ENCODE measurements around the gene CDK14.

DNA sequence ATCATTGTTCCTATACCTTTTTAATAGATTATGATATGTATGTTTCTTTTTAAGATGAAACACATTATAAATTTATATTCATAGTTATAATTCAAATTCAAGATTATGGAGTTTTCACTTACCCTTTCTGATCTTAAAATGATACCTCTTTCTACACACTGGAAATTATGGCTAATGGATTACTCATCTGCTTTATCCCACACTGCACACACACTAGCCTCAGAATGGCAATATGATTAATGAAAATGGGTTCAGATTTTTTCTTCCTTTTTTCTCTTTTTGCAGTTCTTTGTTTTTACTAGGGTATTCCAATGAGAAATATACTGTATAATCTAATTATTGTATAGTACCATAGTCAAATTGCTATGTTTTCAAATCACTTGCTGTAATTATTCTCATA is 585.8 kb downstream of the CDK14 start:
- TF ChIP-seq, protein P1, sequence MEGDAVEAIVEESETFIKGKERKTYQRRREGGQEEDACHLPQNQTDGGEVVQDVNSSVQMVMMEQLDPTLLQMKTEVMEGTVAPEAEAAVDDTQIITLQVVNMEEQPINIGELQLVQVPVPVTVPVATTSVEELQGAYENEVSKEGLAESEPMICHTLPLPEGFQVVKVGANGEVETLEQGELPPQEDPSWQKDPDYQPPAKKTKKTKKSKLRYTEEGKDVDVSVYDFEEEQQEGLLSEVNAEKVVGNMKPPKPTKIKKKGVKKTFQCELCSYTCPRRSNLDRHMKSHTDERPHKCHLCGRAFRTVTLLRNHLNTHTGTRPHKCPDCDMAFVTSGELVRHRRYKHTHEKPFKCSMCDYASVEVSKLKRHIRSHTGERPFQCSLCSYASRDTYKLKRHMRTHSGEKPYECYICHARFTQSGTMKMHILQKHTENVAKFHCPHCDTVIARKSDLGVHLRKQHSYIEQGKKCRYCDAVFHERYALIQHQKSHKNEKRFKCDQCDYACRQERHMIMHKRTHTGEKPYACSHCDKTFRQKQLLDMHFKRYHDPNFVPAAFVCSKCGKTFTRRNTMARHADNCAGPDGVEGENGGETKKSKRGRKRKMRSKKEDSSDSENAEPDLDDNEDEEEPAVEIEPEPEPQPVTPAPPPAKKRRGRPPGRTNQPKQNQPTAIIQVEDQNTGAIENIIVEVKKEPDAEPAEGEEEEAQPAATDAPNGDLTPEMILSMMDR (IDR thresholded peaks at IDR 0.05; ENCODE audit: low read length) = no peak
- TF ChIP-seq EZH2 (optimal IDR thresholded peaks at IDR 0.05; ENCODE audit: low read depth, low read length) = no peak
